Activated CD8-positive, alpha-beta T cell treated with anti-CD3 and anti-CD28 coated beads for 36 hours (primary cell): Measurements from ENCODE around the gene FSD1. TPM values are rescaled to one million over a fixed set of nuclear protein-coding genes. Genes with fewer than 3 reads are reported as not detected.

Experiments used
- ATAC-seq: fragments of 200-7000 bp; cut with Tn5 transposase; one replicate; pipeline ENCODE4 v1.10.0; 2021; ENCODE audit warnings: mild to moderate bottlenecking, moderate library complexity
- CTCF ChIA-PET: fragments of 350-600 bp; sonication (Branson Sonifier 250); formaldehyde crosslinking; loops from one replicate; lab custom pipeline; 2021; ENCODE audit warnings: antibody characterized with exemption; lab: Charles Lee
- POLR2A ChIA-PET: fragments of 350-600 bp; sonication (Branson Sonifier 250); formaldehyde crosslinking; loops from one replicate; lab custom pipeline; 2021; ENCODE audit warnings: antibody characterized with exemption; lab: Charles Lee
- DNase-seq: peaks from one replicate; pipeline ENCODE4 v3.0.0-alpha.2; 2020
- H3K27ac Mint-ChIP-seq: one replicate; pipeline ENCODE4 v1.8.0; 2021; ENCODE audit warnings: mild to moderate bottlenecking, mixed read lengths
- H3K27me3 Mint-ChIP-seq: one replicate; pipeline ENCODE4 v1.8.0; 2021; ENCODE audit warnings: mixed read lengths
- H3K36me3 Mint-ChIP-seq: one replicate; pipeline ENCODE4 v1.8.0; 2021; ENCODE audit warnings: low read depth, mixed read lengths
- H3K4me1 Mint-ChIP-seq: one replicate; pipeline ENCODE4 v1.8.0; 2021; ENCODE audit warnings: low read depth, mixed read lengths
- H3K4me3 Mint-ChIP-seq: one replicate; pipeline ENCODE4 v1.8.0; 2021; ENCODE audit warnings: mild to moderate bottlenecking, moderate library complexity, mixed read lengths
- H3K9me3 Mint-ChIP-seq: one replicate; pipeline ENCODE4 v1.8.0; 2021; ENCODE audit warnings: mixed read lengths
- intact Hi-C: fragments of 100-400 bp; cut with micrococcal nuclease; formaldehyde crosslinking; loops from one replicate; pipeline ENCODE4 v1.10.0; 2022
- total RNA-seq, 2 experiments: library from RNA; stranded (reverse); gene quantifications; one replicate each; pipeline ENCODE4 v1.2.3, GENCODE V29; 2021
- TF ChIP-seq, protein P1 (sequence below): fragments of 200-600 bp; IDR thresholded peaks from one replicate; pipeline ENCODE4 v1.8.0; 2022; ENCODE audit warnings: antibody characterized with exemption, mild to moderate bottlenecking

Gene FSD1
- total RNA-seq, 2 experiments from 2014 or later, result 19.7 to 22.0 TPM

DNA sequence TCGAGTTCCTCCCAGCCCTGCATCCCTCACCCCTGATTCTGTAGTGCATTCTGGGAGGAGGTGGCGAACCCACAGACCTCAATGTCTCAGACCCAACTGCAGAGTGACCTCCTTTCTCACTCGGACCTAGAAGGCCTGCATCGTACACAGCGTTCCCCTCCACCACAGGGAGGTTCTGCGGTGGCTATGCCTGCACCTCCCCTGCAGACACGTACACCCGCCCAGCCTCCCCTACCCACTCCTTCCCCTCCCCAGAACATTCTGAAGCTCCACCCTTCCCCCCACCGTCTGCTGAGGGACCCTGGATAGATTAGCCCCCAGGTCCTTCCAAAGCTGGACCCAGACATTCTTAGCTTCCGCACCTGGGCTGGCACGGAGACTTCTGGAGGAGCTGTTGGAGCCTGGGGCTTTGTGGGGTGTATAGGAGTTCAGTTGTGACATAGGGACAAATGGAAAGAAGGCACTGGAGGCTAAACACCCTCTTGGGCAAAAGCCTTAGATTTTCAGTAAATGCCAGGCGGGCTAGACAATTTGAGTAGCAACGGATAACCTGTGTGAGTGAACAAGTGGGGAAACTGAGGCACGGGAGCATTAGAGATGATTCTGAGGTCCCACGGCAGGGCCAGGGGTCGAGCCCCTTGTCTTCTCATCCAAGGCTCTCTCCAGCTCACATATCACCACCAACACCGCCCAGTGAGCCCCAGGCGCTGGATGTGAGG is 420 bp upstream of the FSD1 start:
- no peaks in the 10 kb centered on the region for H3K27me3 Mint-ChIP-seq
- H3K4me3 Mint-ChIP-seq, result peak overlapping the region; percentile 64
- ChIA-PET POLR2A (interaction anchor here (0.8 to 1.7 kb wide), 7 partner anchors 10 to 57 kb away, joined by 3 to 5 read pairs (median 3); partner anchors contain the start of genes MPND, STAP2 and YJU2), CTCF (interaction anchor here (1.7 kb wide), 1 partner anchor 35 kb away, joined by 3 read pairs; no protein-coding TSS in a partner anchor)
- peaks cover 3% of the 10 kb centered on the region for H3K36me3 Mint-ChIP-seq
- ATAC-seq (no peak), DNase-seq (peak; percentile 48)
- peak overlapping the region; percentile 60 for H3K27ac Mint-ChIP-seq
- TF ChIP-seq, protein P1, sequence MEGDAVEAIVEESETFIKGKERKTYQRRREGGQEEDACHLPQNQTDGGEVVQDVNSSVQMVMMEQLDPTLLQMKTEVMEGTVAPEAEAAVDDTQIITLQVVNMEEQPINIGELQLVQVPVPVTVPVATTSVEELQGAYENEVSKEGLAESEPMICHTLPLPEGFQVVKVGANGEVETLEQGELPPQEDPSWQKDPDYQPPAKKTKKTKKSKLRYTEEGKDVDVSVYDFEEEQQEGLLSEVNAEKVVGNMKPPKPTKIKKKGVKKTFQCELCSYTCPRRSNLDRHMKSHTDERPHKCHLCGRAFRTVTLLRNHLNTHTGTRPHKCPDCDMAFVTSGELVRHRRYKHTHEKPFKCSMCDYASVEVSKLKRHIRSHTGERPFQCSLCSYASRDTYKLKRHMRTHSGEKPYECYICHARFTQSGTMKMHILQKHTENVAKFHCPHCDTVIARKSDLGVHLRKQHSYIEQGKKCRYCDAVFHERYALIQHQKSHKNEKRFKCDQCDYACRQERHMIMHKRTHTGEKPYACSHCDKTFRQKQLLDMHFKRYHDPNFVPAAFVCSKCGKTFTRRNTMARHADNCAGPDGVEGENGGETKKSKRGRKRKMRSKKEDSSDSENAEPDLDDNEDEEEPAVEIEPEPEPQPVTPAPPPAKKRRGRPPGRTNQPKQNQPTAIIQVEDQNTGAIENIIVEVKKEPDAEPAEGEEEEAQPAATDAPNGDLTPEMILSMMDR, result no peak
- H3K9me3 Mint-ChIP-seq, result no peaks in the 10 kb centered on the region
- intact Hi-C loops, result no loop called here
- peaks cover 26% of the 10 kb centered on the region for H3K4me1 Mint-ChIP-seq

DNA sequence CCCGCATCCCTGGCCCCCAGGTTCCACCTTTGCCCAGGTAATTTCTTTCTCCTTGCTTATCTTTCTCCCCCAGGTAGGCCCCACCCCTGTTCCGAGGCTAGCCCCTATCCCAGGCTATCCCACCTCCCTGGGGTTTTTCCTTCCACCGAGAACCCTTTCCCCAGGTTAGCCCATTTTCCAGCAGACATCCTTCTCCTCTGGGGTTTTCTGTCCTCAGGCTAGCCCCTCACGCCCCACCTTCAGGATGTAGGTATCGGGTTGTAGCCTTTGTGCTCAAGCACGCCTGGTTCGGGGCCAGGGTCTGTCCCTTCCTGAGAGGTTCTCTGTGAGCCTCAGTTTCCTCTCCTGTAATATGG is 837 bp downstream of the FSD1 start:
- intact Hi-C loops, result no loop called here
- ChIA-PET POLR2A (interaction anchor here (0.9 to 1.5 kb wide), 5 partner anchors 15 to 99 kb away, joined by 3 read pairs; no protein-coding TSS in a partner anchor), CTCF (interaction anchor here (1.3 kb wide), 1 partner anchor 47 kb away, joined by 3 read pairs; no protein-coding TSS in a partner anchor)
- Mint-ChIP-seq H3K27ac (peak overlapping the region; percentile 38), H3K36me3 (peaks cover 3% of the 10 kb centered on the region), H3K4me3 (peak overlapping the region; percentile 68), H3K9me3 (no peaks in the 10 kb centered on the region), H3K27me3 (no peaks in the 10 kb centered on the region), H3K4me1 (peaks cover 26% of the 10 kb centered on the region)
- TF ChIP-seq, protein P1, result no peak
- ATAC-seq (no peak), DNase-seq (no peak)

DNA sequence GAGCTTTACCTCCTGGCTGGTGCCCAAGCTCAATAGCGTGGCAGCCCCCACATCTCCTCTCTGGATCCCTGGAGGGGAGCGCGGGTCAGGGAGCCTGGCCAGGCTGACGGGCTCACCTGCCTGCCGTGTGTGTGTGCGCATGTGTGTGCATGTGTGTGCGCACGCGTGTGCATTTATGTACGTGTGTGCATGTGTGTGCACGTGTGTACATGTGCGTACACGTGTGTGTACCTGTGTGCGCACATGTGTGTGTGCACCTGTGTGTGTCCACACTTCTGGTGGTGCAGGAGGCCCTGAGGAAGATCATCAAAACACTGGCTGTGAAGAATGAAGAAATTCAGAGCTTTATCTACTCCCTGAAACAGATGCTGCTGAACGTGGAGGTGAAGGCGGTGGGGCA is 1.3 kb downstream of the FSD1 start:
- Mint-ChIP-seq H3K4me1 (peaks cover 23% of the 10 kb centered on the region), H3K4me3 (peak overlapping the region; percentile 68), H3K27me3 (no peaks in the 10 kb centered on the region), H3K9me3 (no peaks in the 10 kb centered on the region), H3K36me3 (peaks cover 3% of the 10 kb centered on the region), H3K27ac (no peak overlapping the region)
- CTCF ChIA-PET, result interaction anchor here (0.9 to 1.3 kb wide), 2 partner anchors 39 to 47 kb away, joined by 3 read pairs; no protein-coding TSS in a partner anchor
- DNase-seq (no peak), ATAC-seq (no peak)
- intact Hi-C loops, result no loop called here
- TF ChIP-seq, protein P1, result no peak
- POLR2A ChIA-PET, result interaction anchor here (0.7 to 1.5 kb wide), 5 partner anchors 16 to 98 kb away, joined by 3 to 4 read pairs (median 3); no protein-coding TSS in a partner anchor

DNA sequence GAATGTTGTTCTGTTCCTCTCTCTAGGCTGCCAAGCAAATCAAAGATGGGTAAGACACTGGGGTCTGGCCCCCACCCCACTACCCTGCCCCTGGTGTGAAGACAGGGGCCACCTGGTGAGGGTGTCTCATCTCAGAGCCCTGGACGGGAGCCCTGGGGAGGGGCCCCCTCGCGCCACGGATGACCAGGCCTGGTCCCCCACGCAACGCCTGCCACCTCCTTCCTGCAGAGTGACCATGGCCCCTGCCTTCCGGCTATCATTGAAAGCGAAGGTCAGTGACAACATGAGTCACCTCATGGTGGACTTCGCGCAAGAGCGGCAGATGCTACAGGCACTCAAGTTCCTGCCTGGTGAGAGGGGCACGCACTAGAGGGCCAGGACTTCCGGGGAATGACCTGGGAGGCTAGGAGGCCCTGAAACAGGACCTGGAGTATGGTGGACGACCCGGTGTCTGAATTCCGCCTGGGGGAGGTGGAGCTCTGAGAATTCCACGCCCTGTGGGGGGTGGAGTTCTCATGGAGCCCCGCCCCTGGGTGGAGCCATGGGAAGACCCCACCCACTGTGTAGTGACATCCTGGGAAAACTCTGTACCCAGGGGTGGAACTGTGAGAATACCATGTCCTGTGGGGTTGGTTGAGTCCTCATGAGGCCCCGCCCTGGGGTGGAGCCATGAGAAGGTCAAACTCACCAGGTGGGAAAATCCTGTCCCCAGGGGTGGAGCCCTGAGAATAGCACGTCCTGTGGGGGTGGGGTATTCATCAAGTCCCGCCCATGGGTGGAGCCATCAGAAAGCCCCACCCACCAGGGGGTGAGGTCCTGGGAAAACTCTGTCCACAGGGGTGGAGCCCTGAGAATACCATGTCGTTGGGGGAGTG is 6.1 kb downstream of the FSD1 start:
- Mint-ChIP-seq H3K9me3 (no peaks in the 10 kb centered on the region), H3K4me1 (no peaks in the 10 kb centered on the region), H3K4me3 (no peak overlapping the region), H3K27ac (no peak overlapping the region), H3K27me3 (no peaks in the 10 kb centered on the region), H3K36me3 (peaks cover 3% of the 10 kb centered on the region)
- POLR2A ChIA-PET, result no interaction called here
- intact Hi-C loops, result no loop called here
- TF ChIP-seq, protein P1, result no peak
- peak; percentile 87 for ATAC-seq
- CTCF ChIA-PET, result no interaction called here
- DNase-seq, result peak; percentile 44
